ENCODE results near the gene RS1. TPM values are rescaled to one million over a fixed set of nuclear protein-coding genes. Genes with fewer than 3 reads are reported as not detected.

Gene RS1
- total RNA-seq, 1 experiment from 2014 or later = not detected

DNA sequence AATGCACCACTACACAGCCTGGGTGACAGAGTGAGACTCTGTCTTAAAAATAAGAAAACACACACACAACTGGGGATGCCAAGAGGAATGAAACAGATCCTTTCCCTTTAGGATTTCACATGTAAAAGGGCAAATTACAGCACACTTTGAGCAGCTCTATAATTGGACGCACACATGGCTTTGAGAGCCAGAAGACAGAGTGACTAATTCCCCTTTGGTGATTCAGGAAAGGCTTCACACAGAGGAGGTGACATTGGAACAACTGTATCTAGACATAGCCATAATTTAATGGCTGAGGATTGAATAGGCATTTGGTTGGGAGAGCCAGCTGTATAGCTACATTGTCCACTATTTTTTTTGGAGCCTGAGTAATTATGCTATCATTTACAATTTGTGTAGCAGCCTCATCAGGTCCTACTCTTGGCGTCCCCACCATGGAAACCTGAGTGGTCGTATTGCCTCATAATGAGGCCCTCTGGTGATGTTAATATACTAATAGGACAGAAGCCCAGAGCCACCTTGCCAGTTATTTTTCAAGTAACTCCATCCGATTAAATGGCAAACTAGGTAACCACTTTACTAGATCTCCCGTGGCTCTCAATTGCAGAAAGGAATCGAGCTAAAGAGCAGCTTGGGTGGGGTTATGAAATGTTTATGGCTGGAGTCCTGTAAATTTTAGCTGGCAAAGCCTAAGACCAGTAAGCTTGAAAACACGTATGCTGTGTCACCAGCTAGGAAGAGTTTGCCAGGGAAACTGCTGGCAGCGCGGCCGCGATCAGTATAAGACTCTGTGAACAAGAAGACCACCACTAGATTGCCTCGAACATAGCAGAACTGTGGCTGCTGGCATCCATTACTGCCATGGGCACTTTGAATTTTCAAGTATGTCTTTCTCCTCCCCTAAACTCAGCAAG lies 27.1 kb upstream of the RS1 start:
- Mint-ChIP-seq H3K4me1 (ENCODE audit: low read depth, unreplicated experiment) (peaks cover 12% of the 10 kb centered on the region), H3K36me3 (ENCODE audit: insufficient read depth, unreplicated experiment) (peaks cover 6% of the 10 kb centered on the region), H3K27me3 (ENCODE audit: unreplicated experiment) (peaks cover 20% of the 10 kb centered on the region), H3K4me3 (ENCODE audit: low read depth, unreplicated experiment) (no peak overlapping the region), H3K27ac (ENCODE audit: unreplicated experiment) (no peak overlapping the region), H3K9me3 (ENCODE audit: low read depth, unreplicated experiment) (no peaks in the 10 kb centered on the region)
- BruUV-seq (replicated peaks) = no TSS peak
- CTCF ChIA-PET = no interaction called here
- no peak for DNase-seq
- intact Hi-C loops (cut with micrococcal nuclease; ENCODE audit: unreplicated experiment) = no loop called here
- TF ChIP-seq, protein P1, sequence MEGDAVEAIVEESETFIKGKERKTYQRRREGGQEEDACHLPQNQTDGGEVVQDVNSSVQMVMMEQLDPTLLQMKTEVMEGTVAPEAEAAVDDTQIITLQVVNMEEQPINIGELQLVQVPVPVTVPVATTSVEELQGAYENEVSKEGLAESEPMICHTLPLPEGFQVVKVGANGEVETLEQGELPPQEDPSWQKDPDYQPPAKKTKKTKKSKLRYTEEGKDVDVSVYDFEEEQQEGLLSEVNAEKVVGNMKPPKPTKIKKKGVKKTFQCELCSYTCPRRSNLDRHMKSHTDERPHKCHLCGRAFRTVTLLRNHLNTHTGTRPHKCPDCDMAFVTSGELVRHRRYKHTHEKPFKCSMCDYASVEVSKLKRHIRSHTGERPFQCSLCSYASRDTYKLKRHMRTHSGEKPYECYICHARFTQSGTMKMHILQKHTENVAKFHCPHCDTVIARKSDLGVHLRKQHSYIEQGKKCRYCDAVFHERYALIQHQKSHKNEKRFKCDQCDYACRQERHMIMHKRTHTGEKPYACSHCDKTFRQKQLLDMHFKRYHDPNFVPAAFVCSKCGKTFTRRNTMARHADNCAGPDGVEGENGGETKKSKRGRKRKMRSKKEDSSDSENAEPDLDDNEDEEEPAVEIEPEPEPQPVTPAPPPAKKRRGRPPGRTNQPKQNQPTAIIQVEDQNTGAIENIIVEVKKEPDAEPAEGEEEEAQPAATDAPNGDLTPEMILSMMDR (IDR thresholded peaks at IDR 0.05; ENCODE audit: unreplicated experiment) = no peak

DNA sequence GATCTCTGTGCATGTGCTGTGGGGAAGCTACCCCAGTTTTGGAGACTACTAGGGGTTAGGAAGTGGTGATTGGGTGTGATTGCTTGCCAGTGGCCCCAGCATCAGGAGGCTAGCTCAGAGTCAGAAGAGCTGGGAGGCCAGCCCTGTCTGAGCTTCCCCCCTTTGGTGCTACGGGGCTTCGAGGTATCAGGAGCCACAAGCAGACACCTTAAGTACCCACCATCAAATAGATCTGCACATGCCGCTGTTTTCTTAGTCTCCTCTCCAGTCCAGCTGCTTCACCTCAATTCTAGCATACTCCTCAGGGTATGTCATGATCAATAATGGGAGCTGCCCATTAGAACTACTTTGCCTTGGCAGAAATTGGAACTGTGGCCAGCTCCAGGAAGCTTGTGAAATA lies 24.7 kb upstream of the RS1 start:
- DNase-seq = no peak
- Mint-ChIP-seq H3K4me1 (ENCODE audit: low read depth, unreplicated experiment) (peaks cover 2% of the 10 kb centered on the region), H3K9me3 (ENCODE audit: low read depth, unreplicated experiment) (no peaks in the 10 kb centered on the region), H3K27ac (ENCODE audit: unreplicated experiment) (no peak overlapping the region), H3K27me3 (ENCODE audit: unreplicated experiment) (peaks cover 35% of the 10 kb centered on the region), H3K4me3 (ENCODE audit: low read depth, unreplicated experiment) (no peak overlapping the region), H3K36me3 (ENCODE audit: insufficient read depth, unreplicated experiment) (no peaks in the 10 kb centered on the region)
- CTCF ChIA-PET = no interaction called here
- intact Hi-C loops (cut with micrococcal nuclease; ENCODE audit: unreplicated experiment) = no loop called here
- TF ChIP-seq, protein P1 (IDR thresholded peaks at IDR 0.05; ENCODE audit: unreplicated experiment) = no peak
- BruUV-seq (replicated peaks) = no TSS peak

DNA sequence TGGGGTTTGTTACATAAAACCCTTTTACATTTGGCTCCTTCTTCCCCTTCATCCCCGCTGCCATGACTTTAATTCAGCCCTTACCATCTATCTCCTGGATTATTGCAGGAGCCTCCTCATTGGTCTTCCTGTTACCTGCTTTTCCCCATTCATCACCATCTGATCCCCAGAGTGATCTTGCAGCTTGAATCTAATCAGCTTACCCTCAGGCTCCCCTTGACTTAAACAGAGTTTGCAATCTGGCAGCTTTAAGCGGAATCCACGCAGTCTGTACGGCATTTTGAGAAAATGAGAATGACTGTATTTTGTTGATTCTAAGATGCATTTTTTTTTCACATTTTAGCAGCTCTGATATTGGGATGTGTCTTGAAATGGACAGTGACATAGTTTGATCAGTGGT lies 20.6 kb upstream of the RS1 start:
- intact Hi-C loops (cut with micrococcal nuclease; ENCODE audit: unreplicated experiment) = no loop called here
- H3K36me3 Mint-ChIP-seq (ENCODE audit: insufficient read depth, unreplicated experiment) = no peaks in the 10 kb centered on the region
- no peak for DNase-seq
- TF ChIP-seq, protein P1 (IDR thresholded peaks at IDR 0.05; ENCODE audit: unreplicated experiment) = no peak
- H3K27me3 Mint-ChIP-seq (ENCODE audit: unreplicated experiment) = peaks cover 25% of the 10 kb centered on the region
- H3K9me3 Mint-ChIP-seq (ENCODE audit: low read depth, unreplicated experiment) = no peaks in the 10 kb centered on the region
- no TSS peak for BruUV-seq (replicated peaks)
- H3K27ac Mint-ChIP-seq (ENCODE audit: unreplicated experiment) = no peak overlapping the region
- H3K4me1 Mint-ChIP-seq (ENCODE audit: low read depth, unreplicated experiment) = no peaks in the 10 kb centered on the region
- CTCF ChIA-PET = no interaction called here
- no peak overlapping the region for H3K4me3 Mint-ChIP-seq (ENCODE audit: low read depth, unreplicated experiment)

DNA sequence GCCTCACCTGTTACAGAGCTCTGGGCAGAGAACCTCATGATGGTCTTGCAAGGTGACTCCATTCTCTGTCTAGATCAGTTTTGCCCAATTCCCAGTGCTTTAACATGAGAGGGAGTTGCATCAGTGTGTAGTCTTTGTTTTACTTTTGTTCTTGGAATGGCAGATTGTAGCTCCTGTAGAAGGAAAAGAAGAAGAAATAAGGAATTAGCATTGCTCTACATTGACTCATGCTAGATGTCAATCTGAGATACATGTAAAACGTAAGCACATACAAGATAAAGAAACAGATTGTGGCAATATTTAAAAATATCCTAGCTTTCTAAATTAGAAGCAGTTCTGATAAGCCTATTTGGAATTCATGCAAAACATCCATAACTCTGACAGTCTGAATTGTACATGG lies 19.5 kb upstream of the RS1 start:
- DNase-seq = no peak
- Mint-ChIP-seq H3K9me3 (ENCODE audit: low read depth, unreplicated experiment) (no peaks in the 10 kb centered on the region), H3K4me1 (ENCODE audit: low read depth, unreplicated experiment) (no peaks in the 10 kb centered on the region), H3K36me3 (ENCODE audit: insufficient read depth, unreplicated experiment) (no peaks in the 10 kb centered on the region), H3K4me3 (ENCODE audit: low read depth, unreplicated experiment) (no peak overlapping the region), H3K27ac (ENCODE audit: unreplicated experiment) (no peak overlapping the region), H3K27me3 (ENCODE audit: unreplicated experiment) (peaks cover 25% of the 10 kb centered on the region)
- intact Hi-C loops (cut with micrococcal nuclease; ENCODE audit: unreplicated experiment) = no loop called here
- CTCF ChIA-PET = no interaction called here
- BruUV-seq (replicated peaks) = no TSS peak
- TF ChIP-seq, protein P1 (IDR thresholded peaks at IDR 0.05; ENCODE audit: unreplicated experiment) = no peak

Data from Calu3 (cell line).